HTR-8/SVneo (cell line): ENCODE results near the gene COPA.

Source experiments
- DNase-seq: peaks from one replicate; pipeline ENCODE4 v3.0.0; 2011; ENCODE audit warnings: low spot score, mixed read lengths; ENCODE audit not compliant: insufficient read length
- FAIRE-seq: peaks from 2 replicates; lab custom pipeline; 2011; peaks lifted over from hg19 to GRCh38; lab: Jason Lieb, UNC

The COPA gene

GRCh38 chr1:160245434-160245833 is 97.6 kb downstream of the COPA start:
- DNase-seq (no peak), FAIRE-seq (no peak)

- DNase-seq, result no peak
Measured at GRCh38 chr1:160244209-160244608, 98.8 kb downstream of the COPA start.

GRCh38 chr1:160243767-160244166 is 99.3 kb downstream of the COPA start:
- FAIRE-seq (no peak), DNase-seq (no peak)

More at GRCh38 chr1:160244209-160244608, 98.8 kb downstream of the COPA start:
- no peak for FAIRE-seq

- DNase-seq (no peak), FAIRE-seq (no peak)
Measured at GRCh38 chr1:160239582-160240299, 103.3 kb downstream of the COPA start.
